ENCODE data around the gene PCP4L1. TPM values are rescaled to one million over a fixed set of nuclear protein-coding genes. Genes with fewer than 3 reads are reported as not detected.

PCP4L1 gene
- total RNA-seq, 1 experiment from 2014 or later: 0.83 TPM

GRCh38 chr1:161290779-161291178, 32.2 kb downstream of the PCP4L1 start:
- H3K9me3 Mint-ChIP-seq: no peaks in the 10 kb centered on the region
- H3K4ac ChIP-seq (ENCODE audit: low read depth, low read length): no peak overlapping the region
- H2BK120ac ChIP-seq (ENCODE audit: low read depth, low read length, poor library complexity, severe bottlenecking): no peak overlapping the region
- no peaks in the 10 kb centered on the region; the same call in 1 of the 2 replicates for H3K4me1 ChIP-seq (ENCODE audit: insufficient read depth, low read length)
- H3K56ac ChIP-seq (ENCODE audit: insufficient read length, low read depth, low read length): no peak overlapping the region
- no peak overlapping the region for H3K18ac ChIP-seq (ENCODE audit: insufficient read length, low read depth, low read length)
- H2BK5ac ChIP-seq (ENCODE audit: insufficient read length, low read length): no peak overlapping the region
- H3K27ac Mint-ChIP-seq: no peak overlapping the region; a peak in 1 of 7 replicates
- no peak overlapping the region for H3K4me2 ChIP-seq (ENCODE audit: insufficient read depth, insufficient read length, low read length)
- H3K9ac ChIP-seq (ENCODE audit: extremely low read depth, insufficient read length, low read length): no peak overlapping the region
- no peak overlapping the region for H3K14ac ChIP-seq (ENCODE audit: insufficient read depth, low read length)
- no peaks in the 10 kb centered on the region for H3K27me3 Mint-ChIP-seq (ENCODE audit: low read depth)
- no peak overlapping the region for H4K8ac ChIP-seq (replicated peaks; ENCODE audit: insufficient read length, low read depth, low read length)
- H4K20me1 ChIP-seq (ENCODE audit: control insufficient read depth, insufficient read depth, insufficient read length): no peaks in the 10 kb centered on the region
- no peaks in the 10 kb centered on the region for H3K79me2 ChIP-seq (ENCODE audit: insufficient read depth, low read length)
- no peak for DNase-seq
- no CpG with 5 or more reads among the region's 1 CpG for WGBS (ENCODE audit: extremely low coverage, insufficient read length, low lambda C conversion rate)
- no peak overlapping the region for H2BK20ac ChIP-seq (ENCODE audit: low read depth, low read length, poor library complexity, severe bottlenecking)
- no peak overlapping the region for H3K4me3 Mint-ChIP-seq
- no peak overlapping the region for H3K27ac ChIP-seq (ENCODE audit: insufficient read length, low read depth, low read length)
- H2BK15ac ChIP-seq (ENCODE audit: low read depth, low read length): no peak overlapping the region
- H3K23me2 ChIP-seq (ENCODE audit: insufficient read length, low read depth, low read length, poor library complexity, severe bottlenecking): no peaks in the 10 kb centered on the region
- H2AK5ac ChIP-seq (ENCODE audit: insufficient read length, low read length): no peak overlapping the region
- H3T11ph ChIP-seq (ENCODE audit: low read length): no peak overlapping the region
- no peaks in the 10 kb centered on the region for H3K79me1 ChIP-seq (ENCODE audit: insufficient read depth, low read depth, low read length, poor library complexity, severe bottlenecking)
- H4K91ac ChIP-seq (ENCODE audit: insufficient read length, low read depth, low read length): no peak overlapping the region
- H3K27me3 ChIP-seq (ENCODE audit: insufficient read depth, low read length): no peaks in the 10 kb centered on the region
- no peak for TF ChIP-seq CTCF (conservative IDR thresholded peaks at IDR 0.05)
- no peak overlapping the region for H2BK12ac ChIP-seq (ENCODE audit: insufficient read length, low read depth, low read length)
- H3K9me3 ChIP-seq (ENCODE audit: control insufficient read depth, low read depth, low read length): no peaks in the 10 kb centered on the region
- peaks cover 5 to 15% of the 10 kb centered on the region in 2 experiments for H3K4me1 Mint-ChIP-seq
- H4K5ac ChIP-seq (ENCODE audit: insufficient read length, low read depth, low read length): no peak overlapping the region
- no peaks in the 10 kb centered on the region for H3K36me3 Mint-ChIP-seq (ENCODE audit: insufficient read depth in 1 of 3, low read depth in 3 of 3)
- H3K23ac ChIP-seq (ENCODE audit: insufficient read length, low read depth, low read length): no peak overlapping the region
- H2AFZ ChIP-seq (ENCODE audit: low read length): no peak overlapping the region
